CD4-positive, alpha-beta T cell treated with Interleukin-1 beta for 1 hour (primary cell): ENCODE measurements around the gene ENGASE.
A peak's percentile ranks its signal among the peaks of the same experiment; 100 is the strongest.
"Not testable (repeated sequence)": the region's sequence is repeated elsewhere in the genome, so short reads cannot be mapped to it uniquely, and the experiment has no call there.

Source experiments
- DNase-seq, 2 donors: peaks; one replicate each; pipeline ENCODE4 v3.0.0-alpha.2; 2020 to 2022

ENGASE gene

GRCh38 chr17:79074649-79075445 is at the start of gene ENGASE:
TSS of gene ENGASE (plus strand) at chr17:79074824. CDS start at chr17:79074945, 121 bp downstream.
- DNase-seq, result peak; percentile 95

- DNase-seq, result no peak
These were observed 49.5 kb upstream of the ENGASE start for GRCh38 chr17:79024901-79025737.

GRCh38 chr17:79026376-79027273 is 48.0 kb upstream of the ENGASE start:
- DNase-seq, result no peak

- DNase-seq, result no peak
These were observed 47.2 kb upstream of the ENGASE start for GRCh38 chr17:79027274-79027924.

- no peak for DNase-seq
These were observed 46.6 kb upstream of the ENGASE start for GRCh38 chr17:79027925-79028491.

- no peak for DNase-seq
These were observed 45.9 kb upstream of the ENGASE start for GRCh38 chr17:79028496-79029326.

GRCh38 chr17:79029327-79030009 is 45.2 kb upstream of the ENGASE start:
- DNase-seq, result no peak

- not testable (repeated sequence) for DNase-seq
These were observed 44.0 kb upstream of the ENGASE start for GRCh38 chr17:79030636-79031035.

GRCh38 chr17:79031996-79032875 is 42.4 kb upstream of the ENGASE start:
- DNase-seq, result no peak

- DNase-seq, result no peak
These were observed 41.5 kb upstream of the ENGASE start for GRCh38 chr17:79033046-79033616.

GRCh38 chr17:79033741-79034501 is 40.7 kb upstream of the ENGASE start:
- no peak for DNase-seq

GRCh38 chr17:79034931-79035485 is 39.6 kb upstream of the ENGASE start:
- no peak for DNase-seq

- no peak for DNase-seq
These were observed 38.9 kb upstream of the ENGASE start for GRCh38 chr17:79035686-79036085.

- DNase-seq, result no peak
These were observed 38.4 kb upstream of the ENGASE start for GRCh38 chr17:79036181-79036580.

- peak in 1 of 2 donors; percentile 24 for DNase-seq
These were observed 38.0 kb upstream of the ENGASE start for GRCh38 chr17:79036596-79036995.

- peak in 1 of 2 donors; percentile 29 for DNase-seq
These were observed 36.0 kb upstream of the ENGASE start for GRCh38 chr17:79038545-79039135.

- no peak for DNase-seq
These were observed 35.5 kb upstream of the ENGASE start for GRCh38 chr17:79039171-79039570.
